Measurements from ENCODE around the gene SLC6A3. TPM values are rescaled to one million over a fixed set of nuclear protein-coding genes. Genes with fewer than 3 reads are reported as not detected.
A peak's percentile ranks its signal among the peaks of the same experiment; 100 is the strongest.

The SLC6A3 gene
- polyA plus RNA-seq, result not detected

DNA sequence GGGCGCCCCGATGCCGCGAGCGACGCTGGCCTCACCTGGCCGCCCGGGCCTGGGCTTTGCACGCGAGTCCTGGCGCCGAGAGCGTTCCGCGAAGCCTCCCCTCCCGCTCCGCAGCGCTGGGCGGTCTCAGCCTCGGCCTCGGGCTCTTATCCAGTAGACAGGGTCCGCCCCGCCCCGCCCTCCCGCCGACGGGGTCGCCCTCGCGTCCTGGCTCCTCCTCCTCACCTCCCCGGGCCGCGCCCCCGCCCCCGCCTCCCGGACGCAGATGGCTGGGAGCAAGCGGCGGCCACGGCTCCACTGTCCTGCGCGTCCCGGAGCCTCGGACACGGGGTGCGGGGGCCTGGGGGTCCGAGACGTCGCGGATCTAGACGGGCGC is at the start of gene SLC6A3:
TSS of gene SLC6A3 (minus strand) at position 128 of the 376 bp plus-strand sequence. CDS start 2,243 bp downstream, outside the sequence.
- peaks cover 0 to 2% (median 0%) of the 10 kb centered on the region in 6 donors for H3K9me3 Mint-ChIP-seq

GRCh38 chr5:1493941-1494340 is 48.7 kb upstream of the SLC6A3 start:
- Mint-ChIP-seq H3K27me3 (ENCODE audit: low read depth in 3 of 3) (peaks cover 30 to 48% (median 42%) of the 10 kb centered on the region in 3 donors), H3K4me1 (peaks cover 90 to 99% of the 10 kb centered on the region in 2 donors), H3K36me3 (peaks cover 15 to 58% (median 30%) of the 10 kb centered on the region in 3 donors), H3K4me3 (peak overlapping the region; percentile 71 to 86 (median 82)), H3K27ac (peak overlapping the region; percentile 97 to 100 (median 98)), H3K9me3 (peaks cover 0 to 1% (median 0%) of the 10 kb centered on the region in 6 donors)
- DNase-seq, result no peak

More for the DNA sequence above, at the start of gene SLC6A3:
- no peak for DNase-seq
- peaks cover 0 to under 1% (median 0%) of the 10 kb centered on the region in 3 donors for H3K36me3 Mint-ChIP-seq
- no peak within 1 kb of the TSS for H3K27ac Mint-ChIP-seq
- H3K4me3 Mint-ChIP-seq, result peak within 1 kb of the TSS in 4 of 5 donors; percentile 21 to 74 (median 61)
- peaks cover 5 to 22% (median 17%) of the 10 kb centered on the region in 3 donors for H3K27me3 Mint-ChIP-seq (ENCODE audit: low read depth in 3 of 3)
- peaks cover 36 to 40% of the 10 kb centered on the region in 2 donors for H3K4me1 Mint-ChIP-seq

DNA sequence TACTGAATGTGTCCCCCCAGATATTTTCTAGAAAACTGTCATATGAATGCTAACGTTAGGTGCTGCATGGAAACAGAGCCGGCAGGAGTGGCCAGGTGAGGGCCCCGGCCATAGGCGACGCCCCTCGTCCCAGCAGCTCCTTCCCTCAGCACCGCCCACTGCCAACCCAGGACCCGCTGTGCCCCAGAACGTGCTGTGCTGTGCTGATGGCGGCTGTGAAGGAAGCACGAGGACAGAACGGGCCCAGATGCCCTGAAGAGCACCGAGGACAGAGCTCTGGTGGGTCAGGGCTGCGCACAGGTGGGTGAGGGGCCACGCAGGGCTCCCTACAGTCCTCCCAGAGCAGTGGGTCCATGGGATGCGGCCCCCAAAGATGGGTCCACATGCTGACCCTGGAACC is 48.2 kb upstream of the SLC6A3 start:
- Mint-ChIP-seq H3K27ac (peak overlapping the region; percentile 97 to 100 (median 98)), H3K9me3 (peaks cover 0 to 1% (median 0%) of the 10 kb centered on the region in 6 donors), H3K36me3 (peaks cover 12 to 57% (median 25%) of the 10 kb centered on the region in 3 donors), H3K27me3 (ENCODE audit: low read depth in 3 of 3) (peaks cover 30 to 48% (median 39%) of the 10 kb centered on the region in 3 donors), H3K4me1 (peaks cover 88 to 98% of the 10 kb centered on the region in 2 donors), H3K4me3 (peak overlapping the region; percentile 71 to 86 (median 82))
- DNase-seq, result no peak

DNA sequence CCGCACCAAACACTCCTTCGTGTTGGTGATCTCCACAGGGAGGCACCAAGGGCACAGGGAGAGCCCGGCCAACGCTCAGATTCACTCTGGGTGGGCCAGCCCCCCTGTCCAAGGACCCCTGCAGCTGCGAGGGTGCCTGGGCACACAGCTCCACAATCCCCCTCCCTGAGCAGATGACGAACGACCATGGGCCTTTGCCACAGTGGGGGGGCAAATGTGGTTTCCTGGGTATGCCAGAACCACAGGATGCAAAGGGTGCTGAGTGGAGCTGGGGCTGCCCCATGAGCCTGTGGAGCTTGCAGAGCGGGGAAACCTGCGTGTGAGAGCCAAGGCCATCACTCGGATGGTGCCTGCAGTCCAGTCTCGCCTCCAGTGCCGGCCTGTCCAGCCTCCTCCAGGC is 47.5 kb upstream of the SLC6A3 start:
- Mint-ChIP-seq H3K4me3 (peak overlapping the region; percentile 60 to 86 (median 67)), H3K9me3 (peaks cover 0 to 1% (median 0%) of the 10 kb centered on the region in 6 donors), H3K4me1 (peaks cover 84 to 98% of the 10 kb centered on the region in 2 donors), H3K27ac (peak overlapping the region; percentile 97 to 100 (median 98)), H3K36me3 (peaks cover 13 to 57% (median 28%) of the 10 kb centered on the region in 3 donors), H3K27me3 (ENCODE audit: low read depth in 3 of 3) (peaks cover 30 to 48% (median 37%) of the 10 kb centered on the region in 3 donors)
- DNase-seq, result peak; percentile 76 to 78 (median 77)

DNA sequence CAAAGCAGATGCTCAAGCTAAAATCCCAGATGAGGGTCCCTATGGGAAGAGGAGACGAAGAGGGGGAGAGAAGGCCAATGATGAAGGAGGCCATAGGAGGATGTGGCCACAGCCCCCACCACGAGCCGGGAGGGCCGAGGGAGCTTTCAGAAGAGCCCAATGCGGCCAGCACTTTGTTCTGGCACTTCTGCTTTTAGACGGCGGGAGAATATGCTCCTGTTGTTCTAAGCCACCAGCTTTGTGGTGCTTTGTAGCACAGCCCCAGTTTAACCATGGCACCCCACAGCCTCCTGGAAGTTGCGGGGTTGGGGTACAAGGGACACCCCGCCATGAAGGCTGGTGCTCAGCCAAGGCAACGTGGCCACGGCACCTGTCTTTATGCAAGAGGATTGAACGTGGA is 45.1 kb upstream of the SLC6A3 start:
- peak overlapping the region in 1 of 5 donors; percentile 14 for H3K4me3 Mint-ChIP-seq
- peaks cover 13 to 55% (median 22%) of the 10 kb centered on the region in 3 donors for H3K36me3 Mint-ChIP-seq

DNA sequence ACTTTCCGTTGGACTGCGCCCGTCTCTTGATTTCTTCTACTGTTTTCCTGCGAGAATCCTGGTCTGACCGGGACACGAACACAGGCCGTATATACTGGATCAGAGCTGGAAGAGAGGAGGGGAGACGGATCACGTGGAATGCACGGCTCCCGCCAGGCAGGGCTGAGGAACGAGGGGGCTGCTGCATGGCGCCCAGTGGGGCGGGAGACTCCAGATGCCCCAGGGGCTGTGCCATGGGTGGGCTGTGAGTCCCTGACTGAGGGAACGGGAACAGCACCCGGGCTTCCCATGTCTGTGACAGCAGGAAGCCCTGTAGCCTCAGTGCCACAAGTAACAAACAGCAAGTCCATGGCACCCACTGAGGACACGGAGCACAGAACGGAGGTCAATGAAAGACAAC is 44.5 kb upstream of the SLC6A3 start:
- peak overlapping the region in 1 of 5 donors; percentile 67 for H3K4me3 Mint-ChIP-seq
- H3K4me1 Mint-ChIP-seq, result peaks cover 62 to 75% of the 10 kb centered on the region in 2 donors
- no peak for DNase-seq
- H3K9me3 Mint-ChIP-seq, result no peaks in the 10 kb centered on the region
- H3K36me3 Mint-ChIP-seq, result peaks cover 13 to 54% (median 21%) of the 10 kb centered on the region in 3 donors
- H3K27ac Mint-ChIP-seq, result peak overlapping the region; percentile 57 to 100 (median 94)
- peaks cover 25 to 43% (median 26%) of the 10 kb centered on the region in 3 donors for H3K27me3 Mint-ChIP-seq (ENCODE audit: low read depth in 3 of 3)

More for the DNA sequence above, 45.1 kb upstream of the SLC6A3 start:
- H3K9me3 Mint-ChIP-seq, result no peaks in the 10 kb centered on the region
- no peak for DNase-seq
- H3K4me1 Mint-ChIP-seq, result peaks cover 65 to 81% of the 10 kb centered on the region in 2 donors
- H3K27me3 Mint-ChIP-seq (ENCODE audit: low read depth in 3 of 3), result peaks cover 31 to 47% (median 32%) of the 10 kb centered on the region in 3 donors
- peak overlapping the region; percentile 57 to 100 (median 98) for H3K27ac Mint-ChIP-seq

DNA sequence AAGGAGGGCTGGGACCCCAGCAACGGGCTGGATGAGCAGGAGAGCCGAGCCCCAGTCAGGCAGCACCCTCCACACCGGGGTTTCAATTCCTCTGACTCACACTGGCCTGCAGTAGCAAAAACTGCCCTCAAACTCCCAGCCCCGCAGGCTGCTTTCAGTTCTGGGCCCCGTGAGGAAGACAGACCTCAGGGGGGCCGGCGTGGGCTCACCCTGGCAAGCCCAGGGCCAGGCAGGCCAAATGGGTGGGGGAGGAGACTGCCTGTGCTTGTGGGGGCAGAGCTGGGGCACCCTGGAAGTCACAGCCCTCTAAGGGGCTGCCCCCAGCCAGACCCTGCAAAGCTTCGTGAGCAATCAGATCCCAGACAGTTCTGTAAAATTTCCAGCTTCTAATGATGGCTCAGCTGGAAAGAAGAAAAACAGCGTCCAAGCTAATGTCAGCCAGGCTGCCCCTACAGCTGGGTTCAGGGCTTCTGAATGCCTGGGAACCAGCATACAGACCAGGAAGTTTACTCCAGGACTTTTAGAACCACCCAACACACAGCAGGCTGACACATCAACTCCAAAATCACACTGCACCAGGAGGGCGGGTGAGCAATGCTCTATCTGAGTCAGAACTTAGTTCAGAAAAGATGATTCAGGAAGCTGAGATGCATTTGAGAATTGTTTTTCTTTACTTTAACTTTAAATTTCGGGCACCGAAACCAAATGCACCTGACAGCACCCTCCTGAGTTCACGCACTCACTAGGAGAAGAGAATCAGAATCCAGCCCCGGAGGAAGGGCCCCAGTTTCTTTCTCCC is 43.8 kb upstream of the SLC6A3 start:
- H3K9me3 Mint-ChIP-seq, result no peaks in the 10 kb centered on the region
- peaks cover 55 to 68% of the 10 kb centered on the region in 2 donors for H3K4me1 Mint-ChIP-seq
- H3K27me3 Mint-ChIP-seq (ENCODE audit: low read depth in 3 of 3), result peaks cover 19 to 38% (median 19%) of the 10 kb centered on the region in 3 donors
- H3K36me3 Mint-ChIP-seq, result peaks cover 13 to 50% (median 21%) of the 10 kb centered on the region in 3 donors
- peak overlapping the region in 2 of 5 donors; percentile 6 to 67 for H3K4me3 Mint-ChIP-seq
- H3K27ac Mint-ChIP-seq, result peak overlapping the region; percentile 30 to 100 (median 88)
- peak in 1 of 3 donors; percentile 54 for DNase-seq

DNA sequence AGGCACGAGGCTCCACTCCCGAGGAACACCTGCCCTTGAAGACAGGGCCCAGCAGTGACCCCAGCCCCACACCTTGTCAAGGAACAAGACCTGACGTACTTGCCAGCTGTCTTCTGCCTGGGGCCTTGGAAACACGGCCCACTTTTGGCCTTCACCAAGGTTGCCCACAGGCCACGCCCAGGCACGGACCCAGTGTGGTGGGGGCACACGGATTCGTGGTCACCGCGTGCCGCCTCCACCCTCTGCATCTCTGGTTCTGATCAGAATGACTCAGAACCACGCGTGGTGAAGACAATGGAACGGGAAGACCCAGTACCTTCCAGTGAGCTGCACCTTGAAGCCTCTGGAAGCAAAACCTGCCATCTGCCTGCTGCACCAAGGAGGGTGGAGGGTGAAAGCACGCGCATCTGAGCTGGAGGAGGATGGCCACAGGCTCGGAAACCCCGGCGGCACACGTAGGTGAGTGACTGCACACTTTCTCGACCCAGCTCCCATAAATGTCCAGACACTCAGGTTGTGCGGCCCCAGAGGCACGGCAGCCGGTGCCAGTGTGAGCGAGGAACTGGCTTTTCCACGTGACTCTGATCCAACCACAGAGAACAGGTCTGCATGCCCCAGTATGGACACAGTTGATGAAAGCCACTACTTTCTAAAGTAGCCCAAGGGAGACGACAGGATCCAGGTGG is 42.0 kb upstream of the SLC6A3 start:
- DNase-seq, result no peak
- Mint-ChIP-seq H3K27ac (peak overlapping the region; percentile 35 to 76 (median 63)), H3K36me3 (peaks cover 4 to 47% (median 18%) of the 10 kb centered on the region in 3 donors), H3K4me3 (no peak overlapping the region), H3K4me1 (peaks cover 39 to 62% of the 10 kb centered on the region in 2 donors), H3K27me3 (ENCODE audit: low read depth in 3 of 3) (peaks cover 8 to 30% (median 12%) of the 10 kb centered on the region in 3 donors), H3K9me3 (no peaks in the 10 kb centered on the region)

GRCh38 chr5:1486271-1486670 is 41.0 kb upstream of the SLC6A3 start:
- Mint-ChIP-seq H3K27ac (peak overlapping the region in 2 of 6 donors; percentile 55 to 76), H3K27me3 (ENCODE audit: low read depth in 3 of 3) (peaks cover 6 to 39% (median 13%) of the 10 kb centered on the region in 3 donors), H3K4me3 (no peak overlapping the region), H3K9me3 (no peaks in the 10 kb centered on the region), H3K4me1 (peaks cover 35 to 57% of the 10 kb centered on the region in 2 donors), H3K36me3 (peaks cover 4 to 41% (median 15%) of the 10 kb centered on the region in 3 donors)
- DNase-seq, result no peak

DNA sequence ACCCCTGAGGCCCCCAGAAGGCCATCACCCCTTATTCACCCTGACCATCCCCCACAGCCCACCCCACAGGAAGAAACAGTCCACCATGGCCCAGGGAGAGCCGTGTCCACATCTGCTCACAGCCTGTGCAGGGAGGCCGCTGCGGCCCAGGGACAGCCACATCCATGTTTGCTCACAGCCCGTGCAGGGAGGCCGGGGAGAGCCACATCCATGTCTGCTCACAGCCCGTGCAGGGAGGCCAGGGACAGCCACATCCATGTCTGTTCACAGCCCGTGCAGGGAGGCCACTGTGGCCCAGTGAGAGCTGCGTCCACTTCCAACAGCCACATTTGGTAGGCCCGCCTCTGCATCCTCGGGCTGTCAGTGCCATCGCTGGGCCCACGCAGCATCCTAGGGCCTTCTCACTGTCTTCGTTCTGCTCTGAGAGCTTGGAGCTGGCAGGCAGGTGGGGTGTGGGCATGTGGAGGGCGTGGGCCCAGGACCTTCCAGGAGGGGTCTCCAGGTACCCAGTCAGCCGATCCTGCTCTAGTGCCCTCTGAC is 40.4 kb upstream of the SLC6A3 start:
- Mint-ChIP-seq H3K27ac (peak overlapping the region in 2 of 6 donors; percentile 64), H3K4me1 (peaks cover 30 to 54% of the 10 kb centered on the region in 2 donors), H3K27me3 (ENCODE audit: low read depth in 3 of 3) (peaks cover 9 to 40% (median 11%) of the 10 kb centered on the region in 3 donors), H3K4me3 (no peak overlapping the region), H3K36me3 (peaks cover 4 to 37% (median 10%) of the 10 kb centered on the region in 3 donors), H3K9me3 (no peaks in the 10 kb centered on the region)
- no peak for DNase-seq

- Mint-ChIP-seq H3K4me1 (peaks cover 32 to 54% of the 10 kb centered on the region in 2 donors), H3K27me3 (ENCODE audit: low read depth in 3 of 3) (peaks cover 12 to 46% (median 16%) of the 10 kb centered on the region in 3 donors), H3K36me3 (peaks cover 4 to 40% (median 10%) of the 10 kb centered on the region in 3 donors), H3K9me3 (no peaks in the 10 kb centered on the region), H3K27ac (peak overlapping the region in 4 of 6 donors; percentile 43 to 64 (median 54)), H3K4me3 (no peak overlapping the region)
- no peak for DNase-seq
Measured at GRCh38 chr5:1484730-1485578, 39.7 kb upstream of the SLC6A3 start.
